SK-N-MC (cell line): ENCODE data around the gene MUC6.

ENCODE experiments used
- EZH2 ChIP-seq: fragments of 200-600 bp; sonication (generic); IDR thresholded peaks from one replicate; pipeline ENCODE4 v1.6.1; 2017; ENCODE audit warnings: antibody characterized with exemption
- POLR2AphosphoS5 ChIP-seq: IDR thresholded peaks from 2 replicates; pipeline ENCODE4 v1.6.1; 2012; ENCODE audit warnings: mild to moderate bottlenecking, low read depth, low read length, borderline replicate concordance

GRCh38 chr11:1041936-1042608 is 5.6 kb upstream of the MUC6 start:
- TF ChIP-seq POLR2AphosphoS5 (no peak), EZH2 (no peak)
